ENCODE data around the gene ARHGDIA. TPM values are rescaled to one million over a fixed set of nuclear protein-coding genes. Genes with fewer than 3 reads are reported as not detected.

Gene ARHGDIA
- total and polyA plus RNA-seq, 2 of the 8 experiments (the other 6 are each of a cell fraction or from before 2014, with no cell fraction given): 62.4 to 217 TPM

GRCh38 chr17:81918832-81919545 lies 47.9 kb upstream of the ARHGDIA start:
- no peak overlapping the region for H3K14ac ChIP-seq (ENCODE audit: insufficient read length)
- H3K4me2 ChIP-seq (ENCODE audit: insufficient read depth in 1 of 2, low read depth in 2 of 2, low read length in 2 of 2): no peak overlapping the region
- FAIRE-seq (no peak), DNase-seq (ENCODE audit: low read depth in 1 of 2, low spot score in 2 of 2) (no peak)
- H3K4ac ChIP-seq (replicated peaks; ENCODE audit: insufficient read length, low read depth, low read length): no peak overlapping the region
- H3K27me3 ChIP-seq (replicated peaks in 1 of 4; ENCODE audit: control insufficient read depth in 3 of 4, extremely low read depth in 1 of 4, insufficient read depth in 3 of 4, low read length in 3 of 4): no peaks in the 10 kb centered on the region
- CTCF ChIA-PET (ENCODE audit: partially characterized antibody): interaction anchor here (0.6 to 1.0 kb wide), 2 partner anchors 101 to 333 kb away, joined by 3 read pairs; no protein-coding TSS in a partner anchor
- peaks cover 5 to 32% (median 20%) of the 10 kb centered on the region in 4 experiments for H3K36me3 ChIP-seq (ENCODE audit: control insufficient read depth in 2 of 4, insufficient read depth in 4 of 4, low read length in 3 of 4)
- H3K23me2 ChIP-seq (ENCODE audit: low read depth, low read length): peaks cover 5% of the 10 kb centered on the region
- H3K79me1 ChIP-seq (ENCODE audit: low read depth, low read length): peaks cover 29% of the 10 kb centered on the region
- TF ChIP-seq SP4 (IDR thresholded peaks at IDR 0.05; ENCODE audit: low read length) (no peak), JUN (IDR thresholded peaks at IDR 0.05; ENCODE audit: low read depth, low read length) (no peak), KDM1A (IDR thresholded peaks at IDR 0.05; ENCODE audit: borderline replicate concordance, low read length) (no peak), HDAC2 (IDR thresholded peaks at IDR 0.05; ENCODE audit: borderline replicate concordance in 1 of 2, low read depth in 2 of 2, low read length in 2 of 2) (no peak), TAF1 (IDR thresholded peaks at IDR 0.05; ENCODE audit: low read depth, low read length) (no peak), ASH2L (IDR thresholded peaks at IDR 0.05; ENCODE audit: low read length) (no peak), SP1 (IDR thresholded peaks at IDR 0.05; ENCODE audit: low read depth, low read length) (no peak), ATF2 (IDR thresholded peaks at IDR 0.05; ENCODE audit: low read length) (no peak), PHF8 (conservative IDR thresholded peaks at IDR 0.05; ENCODE audit: low read depth, low read length) (no peak)
- H2BK12ac ChIP-seq (ENCODE audit: low read depth, low read length): no peak overlapping the region
- no peaks in the 10 kb centered on the region for H3K9me3 ChIP-seq (ENCODE audit: insufficient read depth in 2 of 2, low read depth in 1 of 2, low read length in 1 of 2)
- no peak overlapping the region for H4K91ac ChIP-seq (replicated peaks; ENCODE audit: insufficient read length, low read length)
- H2BK120ac ChIP-seq (replicated peaks; ENCODE audit: low read depth, low read length): no peak overlapping the region
- no peak overlapping the region for H3K23ac ChIP-seq (ENCODE audit: insufficient read length)
- H2BK15ac ChIP-seq (ENCODE audit: low read length): no peak overlapping the region
- peaks cover 0 to 24% (median 15%) of the 10 kb centered on the region in 4 experiments; a peak in 6 of 7 replicates for H3K4me1 ChIP-seq (replicated peaks in 1 of 4; ENCODE audit: control insufficient read depth in 3 of 4, insufficient read depth in 4 of 4, low read length in 3 of 4)
- 0 out of 2 replicates have a peak overlapping the region, but pooled peaks have one; percentile 10 for H2BK5ac ChIP-seq (ENCODE audit: low read depth, low read length)
- 93% methylated on average over 15 of the region's 15 CpGs; no CpG with 5 or more reads in 1 of the 2 experiments for WGBS, 2 experiments (ENCODE audit: extremely low coverage in 1 of 2, insufficient coverage in 1 of 2, insufficient read length in 1 of 2, insufficient replicate concordance in 2 of 2, low coverage in 1 of 2, low lambda C conversion rate in 2 of 2, missing lambda C conversion rate in 1 of 2)
- no peak overlapping the region for H3K27ac ChIP-seq (ENCODE audit: low read depth, low read length)
- no peak overlapping the region for H4K5ac ChIP-seq (ENCODE audit: insufficient read length, low read depth, low read length)
- POLR2A ChIA-PET (ENCODE audit: partially characterized antibody): interaction anchor here (1.0 to 1.5 kb wide), 2 partner anchors 9 to 17 kb away, joined by 3 read pairs; partner anchors contain the start of genes MAFG and NPB
- no peak overlapping the region for H3K4me3 ChIP-seq (ENCODE audit: extremely low read depth in 1 of 4, insufficient read depth in 2 of 4, low read depth in 3 of 4, low read length in 4 of 4)
- H3K9ac ChIP-seq (replicated peaks in 1 of 4; ENCODE audit: extremely low read depth in 1 of 4, low read depth in 3 of 4, low read length in 3 of 4): no peak overlapping the region
- H3K18ac ChIP-seq (ENCODE audit: extremely low read depth, low read length): no peak overlapping the region
- H4K20me1 ChIP-seq (replicated peaks in 1 of 2; ENCODE audit: control insufficient read depth in 1 of 2, insufficient read depth in 2 of 2, low read length in 2 of 2): peaks cover 15 to 34% of the 10 kb centered on the region in 2 experiments
- no peak overlapping the region for H2BK20ac ChIP-seq (ENCODE audit: low read length)
- peaks cover 7 to 60% of the 10 kb centered on the region in 2 experiments; a peak in 3 of 4 replicates for H3K79me2 ChIP-seq (ENCODE audit: control insufficient read depth in 1 of 2, insufficient read depth in 2 of 2, low read length in 2 of 2)
- no peak overlapping the region for H2AFZ ChIP-seq (ENCODE audit: low read length)
- H2AK5ac ChIP-seq (ENCODE audit: low read depth, low read length): no peak overlapping the region
- no peak overlapping the region for H3K56ac ChIP-seq (replicated peaks; ENCODE audit: insufficient read length, low read depth, low read length)
- H4K8ac ChIP-seq (ENCODE audit: extremely low read depth, insufficient read depth, low read length): no peak overlapping the region
